ENCODE results near the gene SEC24A.

DNA sequence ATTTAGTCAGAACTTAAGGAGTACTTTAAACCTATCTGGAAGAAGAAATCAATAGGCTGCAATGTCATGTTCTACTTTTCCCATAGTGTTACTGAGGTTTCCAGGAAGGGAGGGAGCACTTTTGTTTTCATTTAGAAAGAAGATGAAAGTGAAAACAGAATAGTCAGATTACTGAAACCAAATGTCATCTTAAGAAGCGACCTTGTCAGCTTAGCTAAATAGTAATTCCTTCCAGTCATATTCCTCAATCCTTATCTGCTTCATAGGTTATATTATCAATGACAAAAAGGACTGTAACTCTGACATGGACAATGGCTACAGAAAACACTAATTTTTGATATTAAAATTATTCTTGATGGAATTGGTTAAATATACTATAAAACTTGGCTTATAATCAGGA lies 43.7 kb upstream of the SEC24A start:
- TF ChIP-seq, protein P1, sequence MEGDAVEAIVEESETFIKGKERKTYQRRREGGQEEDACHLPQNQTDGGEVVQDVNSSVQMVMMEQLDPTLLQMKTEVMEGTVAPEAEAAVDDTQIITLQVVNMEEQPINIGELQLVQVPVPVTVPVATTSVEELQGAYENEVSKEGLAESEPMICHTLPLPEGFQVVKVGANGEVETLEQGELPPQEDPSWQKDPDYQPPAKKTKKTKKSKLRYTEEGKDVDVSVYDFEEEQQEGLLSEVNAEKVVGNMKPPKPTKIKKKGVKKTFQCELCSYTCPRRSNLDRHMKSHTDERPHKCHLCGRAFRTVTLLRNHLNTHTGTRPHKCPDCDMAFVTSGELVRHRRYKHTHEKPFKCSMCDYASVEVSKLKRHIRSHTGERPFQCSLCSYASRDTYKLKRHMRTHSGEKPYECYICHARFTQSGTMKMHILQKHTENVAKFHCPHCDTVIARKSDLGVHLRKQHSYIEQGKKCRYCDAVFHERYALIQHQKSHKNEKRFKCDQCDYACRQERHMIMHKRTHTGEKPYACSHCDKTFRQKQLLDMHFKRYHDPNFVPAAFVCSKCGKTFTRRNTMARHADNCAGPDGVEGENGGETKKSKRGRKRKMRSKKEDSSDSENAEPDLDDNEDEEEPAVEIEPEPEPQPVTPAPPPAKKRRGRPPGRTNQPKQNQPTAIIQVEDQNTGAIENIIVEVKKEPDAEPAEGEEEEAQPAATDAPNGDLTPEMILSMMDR (IDR thresholded peaks at IDR 0.05; ENCODE audit: insufficient read depth, low read length, poor library complexity, severe bottlenecking), result no peak
- no peak for TF ChIP-seq EZH2phosphoT487 (conservative IDR thresholded peaks at IDR 0.05; ENCODE audit: low read length)

All from SU-DHL-6 (cell line).